ENCODE results near the gene PTPRD.
A peak's percentile ranks its signal among the peaks of the same experiment; 100 is the strongest.

Gene PTPRD

GRCh38 chr9:10612641-10613398 is at the start of gene PTPRD:
TSS of gene PTPRD (minus strand) at chr9:10613002.
- FAIRE-seq: no peak
- peak; percentile 45 for TF ChIP-seq CTCF (IDR thresholded peaks at IDR 0.05; ENCODE audit: insufficient read depth, missing control alignments)
- peak; percentile 14 for DNase-seq (ENCODE audit: insufficient read length, low spot score)

GRCh38 chr9:10661994-10662393 is 49.2 kb upstream of the PTPRD start:
- FAIRE-seq: no peak
- TF ChIP-seq CTCF (IDR thresholded peaks at IDR 0.05; ENCODE audit: insufficient read depth, missing control alignments): no peak
- no peak for DNase-seq (ENCODE audit: insufficient read length, low spot score)

- DNase-seq (ENCODE audit: insufficient read length, low spot score) (no peak), FAIRE-seq (no peak)
- no peak for TF ChIP-seq CTCF (IDR thresholded peaks at IDR 0.05; ENCODE audit: insufficient read depth, missing control alignments)
These were observed 48.6 kb upstream of the PTPRD start for GRCh38 chr9:10661376-10661775.

- DNase-seq (ENCODE audit: insufficient read length, low spot score) (no peak), FAIRE-seq (no peak)
- TF ChIP-seq CTCF (IDR thresholded peaks at IDR 0.05; ENCODE audit: insufficient read depth, missing control alignments): no peak
These were observed 38.2 kb upstream of the PTPRD start for GRCh38 chr9:10651012-10651411.

- FAIRE-seq: no peak
- no peak for TF ChIP-seq CTCF (IDR thresholded peaks at IDR 0.05; ENCODE audit: insufficient read depth, missing control alignments)
- no peak for DNase-seq (ENCODE audit: insufficient read length, low spot score)
These were observed 36.3 kb upstream of the PTPRD start for GRCh38 chr9:10649076-10649475.

- TF ChIP-seq CTCF (IDR thresholded peaks at IDR 0.05; ENCODE audit: insufficient read depth, missing control alignments): no peak
- FAIRE-seq (no peak), DNase-seq (ENCODE audit: insufficient read length, low spot score) (no peak)
These were observed 21.0 kb upstream of the PTPRD start for GRCh38 chr9:10633785-10634184.

GRCh38 chr9:10614196-10614800 is 1.5 kb upstream of the PTPRD start:
- DNase-seq (ENCODE audit: insufficient read length, low spot score) (no peak), FAIRE-seq (no peak)
- TF ChIP-seq CTCF (IDR thresholded peaks at IDR 0.05; ENCODE audit: insufficient read depth, missing control alignments): no peak
